Measurements from ENCODE around the gene FOXR1. TPM values are rescaled to one million over a fixed set of nuclear protein-coding genes. Genes with fewer than 3 reads are reported as not detected.
"Not testable (repeated sequence)": the region's sequence is repeated elsewhere in the genome, so short reads cannot be mapped to it uniquely, and the experiment has no call there.

Gene FOXR1
- total and polyA plus RNA-seq, 2 donors = not detected

- H3K4me1 ChIP-seq (ENCODE audit: insufficient read depth) = no peaks in the 10 kb centered on the region
- DNase-seq (ENCODE audit: extremely low spot score) = no peak
- H3K4me3 ChIP-seq (ENCODE audit: low read depth, low read length) = peak overlapping the region; percentile 73
- H3K36me3 ChIP-seq (ENCODE audit: insufficient read depth) = no peaks in the 10 kb centered on the region
- H3K27ac ChIP-seq (ENCODE audit: low read depth) = no peak overlapping the region
- 15% methylated on average over 22 of the region's 22 CpGs for WGBS
Observed at GRCh38 chr11:118996926-118997626, 25.5 kb downstream of the FOXR1 start.

GRCh38 chr11:118997627-118998387 lies 26.2 kb downstream of the FOXR1 start, which contains the start of gene CENATAC:
CENATAC (plus strand) TSS chr11:118998138; CDS start chr11:118998198, 60 bp downstream.
- H3K4me3 ChIP-seq (ENCODE audit: low read depth, low read length) = peak within 1 kb of the TSS; percentile 73
- H3K36me3 ChIP-seq (ENCODE audit: insufficient read depth) = no peaks in the 10 kb centered on the region
- peak within 1 kb of the TSS; percentile 71 for H3K27ac ChIP-seq (ENCODE audit: low read depth)
- no peaks in the 10 kb centered on the region for H3K4me1 ChIP-seq (ENCODE audit: insufficient read depth)
- WGBS = under 1% methylated on average over 54 of the region's 54 CpGs
- peak; percentile 48 for DNase-seq (ENCODE audit: extremely low spot score)

GRCh38 chr11:118998388-118998717 lies 26.8 kb downstream of the FOXR1 start:
- Histone ChIP-seq H3K27ac (ENCODE audit: low read depth) (peak overlapping the region; percentile 71), H3K4me1 (ENCODE audit: insufficient read depth) (no peaks in the 10 kb centered on the region), H3K36me3 (ENCODE audit: insufficient read depth) (no peaks in the 10 kb centered on the region), H3K4me3 (ENCODE audit: low read depth, low read length) (peak overlapping the region; percentile 73)
- 2% methylated on average over 19 of the region's 19 CpGs for WGBS
- DNase-seq (ENCODE audit: extremely low spot score) = no peak

GRCh38 chr11:118998822-118999221 lies 27.3 kb downstream of the FOXR1 start:
- no peak for DNase-seq (ENCODE audit: extremely low spot score)
- WGBS = 44% methylated on average over 6 of the region's 6 CpGs
- Histone ChIP-seq H3K27ac (ENCODE audit: low read depth) (no peak overlapping the region), H3K36me3 (ENCODE audit: insufficient read depth) (no peaks in the 10 kb centered on the region), H3K4me3 (ENCODE audit: low read depth, low read length) (peak overlapping the region; percentile 73), H3K4me1 (ENCODE audit: insufficient read depth) (no peaks in the 10 kb centered on the region)

- no peak for DNase-seq (ENCODE audit: extremely low spot score)
- H3K4me3 ChIP-seq (ENCODE audit: low read depth, low read length) = no peak overlapping the region
- H3K36me3 ChIP-seq (ENCODE audit: insufficient read depth) = no peaks in the 10 kb centered on the region
- H3K27ac ChIP-seq (ENCODE audit: low read depth) = no peak overlapping the region
- 59% methylated on average over 1 of the region's 1 CpG for WGBS
- no peaks in the 10 kb centered on the region for H3K4me1 ChIP-seq (ENCODE audit: insufficient read depth)
Observed at GRCh38 chr11:119000906-119001305, 29.3 kb downstream of the FOXR1 start.

GRCh38 chr11:119006656-119007055 lies 35.1 kb downstream of the FOXR1 start:
- Histone ChIP-seq H3K4me3 (ENCODE audit: low read depth, low read length) (no peak overlapping the region), H3K4me1 (ENCODE audit: insufficient read depth) (no peaks in the 10 kb centered on the region), H3K27ac (ENCODE audit: low read depth) (no peak overlapping the region), H3K36me3 (ENCODE audit: insufficient read depth) (no peaks in the 10 kb centered on the region)
- WGBS = 95% methylated on average over 4 of the region's 4 CpGs
- no peak for DNase-seq (ENCODE audit: extremely low spot score)

GRCh38 chr11:119011476-119012053 lies 40.0 kb downstream of the FOXR1 start:
- WGBS = 88% methylated on average over 6 of the region's 6 CpGs
- no peak overlapping the region for H3K4me3 ChIP-seq (ENCODE audit: low read depth, low read length)
- DNase-seq (ENCODE audit: extremely low spot score) = no peak
- H3K36me3 ChIP-seq (ENCODE audit: insufficient read depth) = no peaks in the 10 kb centered on the region
- no peak overlapping the region for H3K27ac ChIP-seq (ENCODE audit: low read depth)
- H3K4me1 ChIP-seq (ENCODE audit: insufficient read depth) = no peaks in the 10 kb centered on the region

GRCh38 chr11:119012629-119013170 lies 41.1 kb downstream of the FOXR1 start:
- 84% methylated on average over 3 of the region's 3 CpGs for WGBS
- Histone ChIP-seq H3K4me3 (ENCODE audit: low read depth, low read length) (no peak overlapping the region), H3K36me3 (ENCODE audit: insufficient read depth) (no peaks in the 10 kb centered on the region), H3K4me1 (ENCODE audit: insufficient read depth) (no peaks in the 10 kb centered on the region), H3K27ac (ENCODE audit: low read depth) (no peak overlapping the region)
- no peak for DNase-seq (ENCODE audit: extremely low spot score)

- DNase-seq (ENCODE audit: extremely low spot score) = no peak
- no peak overlapping the region for H3K4me3 ChIP-seq (ENCODE audit: low read depth, low read length)
- no peak overlapping the region for H3K27ac ChIP-seq (ENCODE audit: low read depth)
- no peaks in the 10 kb centered on the region for H3K4me1 ChIP-seq (ENCODE audit: insufficient read depth)
- WGBS = 92% methylated on average over 17 of the region's 17 CpGs
- no peaks in the 10 kb centered on the region for H3K36me3 ChIP-seq (ENCODE audit: insufficient read depth)
Observed at GRCh38 chr11:119014209-119014924, 42.8 kb downstream of the FOXR1 start.

- Histone ChIP-seq H3K4me1 (ENCODE audit: insufficient read depth) (no peaks in the 10 kb centered on the region), H3K27ac (ENCODE audit: low read depth) (no peak overlapping the region), H3K4me3 (ENCODE audit: low read depth, low read length) (no peak overlapping the region), H3K36me3 (ENCODE audit: insufficient read depth) (no peaks in the 10 kb centered on the region)
- no peak for DNase-seq (ENCODE audit: extremely low spot score)
- 67% methylated on average over 8 of the region's 8 CpGs for WGBS
Observed at GRCh38 chr11:119015054-119015611, 43.6 kb downstream of the FOXR1 start.

GRCh38 chr11:119016216-119017009 lies 44.9 kb downstream of the FOXR1 start:
- no peaks in the 10 kb centered on the region for H3K36me3 ChIP-seq (ENCODE audit: insufficient read depth)
- no peak overlapping the region for H3K4me3 ChIP-seq (ENCODE audit: low read depth, low read length)
- no peak for DNase-seq (ENCODE audit: extremely low spot score)
- 73% methylated on average over 14 of the region's 14 CpGs for WGBS
- no peak overlapping the region for H3K27ac ChIP-seq (ENCODE audit: low read depth)
- no peaks in the 10 kb centered on the region for H3K4me1 ChIP-seq (ENCODE audit: insufficient read depth)

- not testable (repeated sequence) for H3K4me1 ChIP-seq (ENCODE audit: insufficient read depth); DNase-seq (ENCODE audit: extremely low spot score); H3K36me3 ChIP-seq (ENCODE audit: insufficient read depth)
- 5% methylated on average over 10 of the region's 10 CpGs for WGBS
- Histone ChIP-seq H3K27ac (ENCODE audit: low read depth) (peak overlapping the region; percentile 65), H3K4me3 (ENCODE audit: low read depth, low read length) (peak overlapping the region; percentile 82)
Observed at GRCh38 chr11:119017377-119017776, 45.8 kb downstream of the FOXR1 start.

Measured in urinary bladder (tissue), 4 donors.